Glomerular visceral epithelial cell (primary cell): Measurements from ENCODE around the gene PLXDC2.
A peak's percentile ranks its signal among the peaks of the same experiment; 100 is the strongest.

Experiments
- DNase-seq: peaks from one replicate; pipeline ENCODE4 v3.0.0-alpha.2; 2016; ENCODE audit errors: extremely low spot score

The PLXDC2 gene

GRCh38 chr10:19911886-19912285 is 95.7 kb downstream of the PLXDC2 start:
- DNase-seq, result no peak

- DNase-seq, result no peak
Observed at GRCh38 chr10:19913987-19914386, 97.8 kb downstream of the PLXDC2 start.

GRCh38 chr10:19915125-19915524 is 98.9 kb downstream of the PLXDC2 start:
- DNase-seq, result no peak

- DNase-seq, result no peak
Observed at GRCh38 chr10:19915816-19916215, 99.6 kb downstream of the PLXDC2 start.

GRCh38 chr10:19917751-19918478 is 101.7 kb downstream of the PLXDC2 start:
- DNase-seq, result no peak

GRCh38 chr10:19918794-19919193 is 102.6 kb downstream of the PLXDC2 start:
- DNase-seq, result no peak

GRCh38 chr10:19919671-19920070 is 103.4 kb downstream of the PLXDC2 start:
- no peak for DNase-seq

GRCh38 chr10:19920075-19920726 is 104.0 kb downstream of the PLXDC2 start:
- no peak for DNase-seq

- no peak for DNase-seq
Observed at GRCh38 chr10:19921300-19922140, 105.3 kb downstream of the PLXDC2 start.

- no peak for DNase-seq
Observed at GRCh38 chr10:19922236-19922963, 106.2 kb downstream of the PLXDC2 start.

GRCh38 chr10:19925064-19925463 is 108.8 kb downstream of the PLXDC2 start:
- DNase-seq, result no peak

- no peak for DNase-seq
Observed at GRCh38 chr10:19928936-19929335, 112.7 kb downstream of the PLXDC2 start.

GRCh38 chr10:19929506-19930140 is 113.4 kb downstream of the PLXDC2 start:
- DNase-seq, result no peak

- peak; percentile 10 for DNase-seq
Observed at GRCh38 chr10:19930936-19931893, 115.0 kb downstream of the PLXDC2 start.

GRCh38 chr10:19931894-19932590 is 115.8 kb downstream of the PLXDC2 start:
- DNase-seq, result no peak

GRCh38 chr10:19932806-19933371 is 116.7 kb downstream of the PLXDC2 start:
- DNase-seq, result no peak

- no peak for DNase-seq
Observed at GRCh38 chr10:19933772-19934171, 117.5 kb downstream of the PLXDC2 start.

GRCh38 chr10:19935176-19935575 is 118.9 kb downstream of the PLXDC2 start:
- DNase-seq, result no peak

- DNase-seq, result no peak
Observed at GRCh38 chr10:19936289-19936688, 120.1 kb downstream of the PLXDC2 start.
